ENCODE results near the gene RIMKLA.

GRCh38 chr1:42348498-42348897 is 32.1 kb upstream of the RIMKLA start:
- TF ChIP-seq CTCF (IDR thresholded peaks at IDR 0.05; ENCODE audit: insufficient read depth, low read depth, low read length) (no peak), EZH2 (IDR thresholded peaks at IDR 0.05; ENCODE audit: insufficient read depth, low read length) (no peak)
